Iris pigment epithelial cell (primary cell): Measurements from ENCODE around the gene EVA1B.

ENCODE experiments used
- DNase-seq: peaks from one replicate; pipeline ENCODE4 v3.0.0-alpha.2; 2011; ENCODE audit warnings: low read depth

Gene EVA1B

DNA sequence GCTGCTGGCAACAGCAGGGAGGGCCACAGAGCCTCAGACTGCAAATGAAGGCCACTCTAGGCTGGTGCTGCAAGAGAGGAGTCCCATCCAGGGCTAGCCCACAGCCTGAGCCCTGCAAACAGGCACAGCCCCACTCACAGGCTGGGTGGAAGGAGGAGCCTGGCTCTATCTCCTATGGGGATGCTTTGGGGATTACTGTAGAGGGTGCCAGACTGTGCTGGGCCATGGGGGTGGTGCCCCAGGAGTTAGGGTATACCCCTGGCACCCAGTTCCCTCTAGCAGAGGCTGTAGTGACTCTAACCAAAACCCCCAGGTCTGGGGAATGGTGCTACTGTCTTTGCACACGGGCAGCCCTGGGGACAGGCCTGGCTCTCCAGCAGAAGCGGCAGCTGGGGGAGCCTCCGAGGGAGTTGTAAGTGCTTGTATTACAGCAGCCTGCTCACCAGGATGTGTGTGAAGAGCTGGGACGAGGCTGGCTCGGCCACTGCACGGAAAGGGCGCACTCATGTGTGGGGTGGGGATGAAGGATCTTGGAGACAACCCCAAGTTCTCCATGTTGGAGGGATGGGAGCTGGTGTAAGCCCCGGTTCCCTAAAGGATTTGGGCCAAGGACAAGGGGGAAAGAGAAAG is 23.4 kb upstream of the EVA1B start:
- DNase-seq = no peak

DNA sequence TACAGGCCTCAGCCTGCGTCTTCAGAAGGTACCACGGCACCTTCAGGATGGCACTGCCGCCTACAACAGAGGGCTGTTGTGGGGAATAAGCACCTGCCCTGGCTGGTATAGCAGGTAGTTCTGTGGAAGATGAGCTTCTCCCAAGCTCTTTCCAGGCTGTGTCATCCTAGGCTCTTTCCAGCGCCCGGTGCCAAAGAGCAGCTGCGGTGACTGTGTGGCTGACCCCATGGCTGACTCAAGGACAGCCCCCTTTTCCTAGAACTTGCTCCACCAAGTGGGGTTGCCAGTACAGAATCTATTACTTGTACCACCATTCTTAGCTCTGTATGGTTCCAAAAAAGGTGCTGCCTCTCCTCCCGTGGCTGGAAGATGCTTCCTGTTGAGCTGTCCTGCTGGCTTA is 21.9 kb upstream of the EVA1B start:
- DNase-seq = no peak

DNA sequence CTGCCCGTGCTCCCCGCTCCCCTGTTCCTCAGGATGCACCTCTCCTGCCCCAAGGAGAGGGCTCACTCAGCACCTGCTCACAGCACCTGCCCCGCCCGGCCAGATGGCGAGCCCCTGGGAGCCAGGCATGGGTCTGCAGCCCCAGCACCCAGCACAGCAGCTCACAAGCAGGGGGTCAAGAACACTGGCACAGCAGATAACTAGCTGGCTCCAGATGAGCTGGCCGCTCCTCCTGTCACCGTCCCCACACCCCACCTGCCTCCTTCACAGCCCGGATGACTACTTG is 20.9 kb upstream of the EVA1B start:
- DNase-seq = no peak

DNA sequence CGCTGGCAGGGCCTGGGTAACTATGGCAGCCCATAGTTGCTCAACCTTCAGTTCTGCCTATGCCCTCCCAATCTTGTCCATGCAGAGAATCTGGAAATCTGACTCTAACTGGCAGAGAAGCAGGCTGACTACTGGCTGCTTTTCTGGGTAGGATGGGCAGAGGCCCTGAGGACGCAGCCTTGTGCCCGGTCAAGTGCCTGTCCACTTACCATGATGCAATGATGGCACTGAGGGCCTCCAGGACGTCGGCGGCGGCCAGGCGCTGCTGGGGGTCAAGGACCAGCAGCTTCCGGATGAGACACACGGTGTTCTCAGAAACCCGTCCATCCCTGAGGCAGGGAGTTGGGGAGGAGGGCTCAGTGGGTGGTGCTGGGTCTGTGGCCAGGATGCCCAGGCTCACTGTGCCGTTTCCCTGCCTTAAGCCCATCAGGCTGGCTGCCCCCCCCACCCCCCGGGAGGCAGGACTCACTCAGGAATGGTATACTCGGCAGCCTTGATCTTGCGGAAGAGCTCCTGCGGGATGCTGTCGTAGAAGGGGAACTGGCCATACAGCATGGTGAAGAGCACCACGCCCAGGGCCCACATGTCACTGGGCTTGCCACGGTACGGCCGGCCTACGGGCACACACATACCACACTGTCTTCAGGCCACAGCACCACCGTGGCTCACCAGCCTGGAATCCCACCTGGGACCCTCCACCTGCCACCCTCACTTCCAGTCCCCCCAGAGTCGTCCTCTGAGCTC is 20.4 kb upstream of the EVA1B start:
- DNase-seq = no peak

DNA sequence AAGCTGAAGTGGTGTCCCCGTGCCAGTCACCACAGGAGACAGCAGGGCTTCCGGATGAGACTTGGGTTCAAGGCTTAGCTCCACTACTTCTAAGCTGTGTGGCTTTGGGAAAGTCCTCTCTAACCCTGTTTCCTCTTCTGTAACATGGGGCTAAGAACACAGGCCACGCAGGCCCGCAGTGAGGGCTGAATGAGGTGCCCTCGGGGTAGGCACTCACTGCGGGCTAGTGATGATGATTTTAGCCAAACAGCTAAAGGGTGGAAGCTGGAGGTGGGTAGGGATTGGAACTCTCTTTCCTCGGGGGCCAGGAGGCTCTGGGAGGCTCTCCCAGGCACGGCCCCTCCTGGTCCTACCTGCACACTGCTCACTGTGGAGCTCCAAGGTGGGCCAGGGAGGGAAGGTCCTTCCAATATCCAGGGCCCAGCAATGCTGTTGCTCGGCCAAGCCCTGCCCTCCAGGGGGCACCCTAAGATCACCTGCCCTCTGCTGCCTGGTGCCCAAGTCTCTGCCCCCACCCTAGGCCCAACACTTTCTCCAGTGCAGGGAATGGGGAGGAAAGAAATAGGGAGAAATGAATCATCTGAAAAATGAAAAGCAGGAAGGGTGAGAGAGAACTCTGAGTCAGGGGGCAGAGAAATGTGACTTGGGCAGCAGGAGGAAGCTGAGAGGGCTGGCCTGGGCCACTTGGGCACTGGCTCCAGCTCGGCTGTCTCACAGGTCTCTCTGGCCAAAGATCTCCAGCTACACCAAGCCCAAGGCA is 19.2 kb upstream of the EVA1B start:
- DNase-seq = peak; percentile 43

DNA sequence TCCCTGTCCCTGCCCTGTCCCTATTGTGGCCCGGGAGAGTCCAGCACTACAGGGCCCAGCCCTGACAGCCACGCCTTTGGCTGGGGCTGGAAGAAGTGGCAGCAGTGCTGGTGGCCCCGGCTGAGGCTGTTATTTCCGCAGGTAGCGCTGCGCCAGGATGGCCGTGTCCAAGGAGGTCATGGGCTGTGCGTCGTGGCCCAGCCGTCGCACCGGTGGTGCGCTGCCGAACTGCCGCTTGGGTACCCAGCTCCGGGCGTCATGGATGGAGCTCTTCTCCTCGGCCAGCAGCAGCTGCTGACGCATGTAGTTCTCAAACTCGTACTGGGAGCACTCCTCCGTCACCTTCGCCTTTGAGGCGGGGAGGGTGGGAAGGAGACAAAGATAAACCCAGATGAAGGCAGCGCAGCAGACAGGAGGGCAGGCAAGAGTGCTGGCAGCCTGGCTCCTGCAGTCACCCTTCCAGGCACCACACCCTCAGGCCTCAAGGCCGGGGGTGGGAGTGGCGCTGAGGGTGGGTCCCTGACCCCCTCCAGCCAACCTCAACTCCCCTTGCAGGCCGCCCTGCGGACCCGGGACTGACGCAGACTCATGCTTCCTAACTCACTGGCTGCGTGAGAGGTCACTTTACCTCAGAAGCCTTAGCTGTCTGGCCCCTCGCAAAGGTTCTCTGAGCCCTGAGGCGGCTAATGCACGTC is 18.3 kb upstream of the EVA1B start:
- no peak for DNase-seq

DNA sequence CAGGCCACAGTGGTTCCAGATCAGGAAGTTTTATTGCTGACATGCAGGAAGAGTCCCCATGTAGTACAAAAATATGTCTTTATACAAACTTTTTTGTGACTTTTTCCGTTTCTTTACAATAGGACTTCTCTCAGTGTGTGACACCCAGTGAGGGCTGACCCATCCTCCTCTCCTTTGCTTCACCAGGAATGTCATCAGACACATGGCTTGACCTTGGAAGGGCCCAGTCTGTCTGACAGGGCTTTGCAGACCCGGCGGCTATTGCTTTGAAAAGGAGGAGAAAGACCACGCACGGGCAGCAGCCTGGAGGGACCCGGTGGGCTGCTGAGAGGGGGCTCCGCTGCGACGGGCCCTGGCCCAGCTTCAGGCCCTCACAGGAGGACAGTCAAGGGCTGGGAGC is 16.2 kb upstream of the EVA1B start:
- no peak for DNase-seq

DNA sequence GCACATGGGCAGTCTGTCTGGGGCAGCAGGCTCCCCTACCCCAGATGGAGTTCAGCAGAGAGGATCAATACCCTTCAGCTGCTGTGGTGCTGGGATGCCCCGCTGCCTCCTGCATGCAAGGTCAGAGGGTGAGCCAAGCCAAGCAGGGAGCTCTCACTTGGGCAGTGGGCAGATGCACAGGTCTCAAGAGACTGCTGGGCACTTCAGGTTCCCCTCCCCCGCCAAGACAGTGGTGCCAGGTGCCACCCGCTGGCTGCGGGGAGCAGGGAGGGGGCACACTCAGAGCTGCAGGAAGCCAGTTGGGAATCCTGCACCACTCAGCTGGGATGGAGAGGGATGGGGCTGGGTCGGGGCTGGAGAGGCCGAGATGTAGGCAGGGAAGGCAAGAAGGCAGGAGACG is 15.8 kb upstream of the EVA1B start:
- DNase-seq = no peak

DNA sequence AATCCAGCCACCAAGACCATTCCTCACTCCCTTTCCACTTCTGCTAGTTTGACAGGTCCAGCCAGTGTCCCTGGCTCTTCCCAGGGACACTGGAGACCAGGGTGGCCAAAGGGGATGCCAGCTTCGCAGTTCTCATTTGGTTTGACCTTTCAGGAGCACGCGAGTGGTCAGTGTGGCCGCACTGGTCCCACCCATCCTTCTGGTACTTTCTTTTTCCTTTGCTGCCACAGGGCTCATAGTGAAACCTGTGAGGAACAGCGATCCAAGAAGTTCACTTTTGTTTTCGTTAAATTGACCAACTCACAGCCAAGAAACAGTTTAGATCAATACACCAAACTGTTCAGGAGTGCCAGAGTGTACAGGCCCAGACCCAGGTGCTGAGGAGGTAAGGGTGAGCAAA is 14.4 kb upstream of the EVA1B start:
- DNase-seq = no peak

DNA sequence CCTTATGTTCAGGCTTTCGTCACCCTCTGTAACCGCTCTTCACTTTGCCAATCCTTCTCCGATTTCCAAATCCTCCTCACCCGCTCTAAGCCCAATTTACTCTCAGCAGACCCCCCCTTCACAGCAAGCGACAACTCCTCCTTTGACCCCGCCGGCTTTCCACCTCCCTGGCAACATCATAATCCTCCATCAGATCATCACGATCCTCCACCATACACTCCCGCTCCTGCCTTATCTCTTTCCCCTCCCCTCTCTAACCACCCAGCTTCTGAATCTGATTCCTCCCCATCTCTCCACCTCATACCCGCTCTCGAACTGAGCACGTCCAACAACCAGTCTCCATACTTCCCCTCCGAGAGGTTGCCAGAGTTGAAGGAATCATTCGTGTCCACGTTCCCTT is 7.5 kb upstream of the EVA1B start:
- no peak for DNase-seq

DNA sequence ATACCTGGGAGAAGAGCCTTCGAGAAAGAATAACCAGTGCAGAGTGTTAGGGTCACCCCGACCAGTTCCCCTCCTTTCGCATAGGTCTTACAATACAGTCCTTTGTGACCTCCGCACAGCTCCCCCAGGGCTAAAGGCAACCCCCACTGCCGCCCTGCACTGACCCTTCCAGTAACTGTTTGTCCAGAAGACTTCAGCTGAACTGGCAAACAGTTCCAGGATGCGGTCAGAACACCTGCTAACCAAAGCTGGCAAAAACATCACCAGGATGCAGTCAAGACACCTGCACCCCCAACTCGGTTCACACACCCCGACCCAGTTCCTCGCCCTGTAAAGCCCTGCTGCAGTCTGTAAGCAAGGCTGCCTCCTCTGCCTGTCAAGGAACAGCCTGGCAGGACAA is 6.4 kb upstream of the EVA1B start:
- no peak for DNase-seq

DNA sequence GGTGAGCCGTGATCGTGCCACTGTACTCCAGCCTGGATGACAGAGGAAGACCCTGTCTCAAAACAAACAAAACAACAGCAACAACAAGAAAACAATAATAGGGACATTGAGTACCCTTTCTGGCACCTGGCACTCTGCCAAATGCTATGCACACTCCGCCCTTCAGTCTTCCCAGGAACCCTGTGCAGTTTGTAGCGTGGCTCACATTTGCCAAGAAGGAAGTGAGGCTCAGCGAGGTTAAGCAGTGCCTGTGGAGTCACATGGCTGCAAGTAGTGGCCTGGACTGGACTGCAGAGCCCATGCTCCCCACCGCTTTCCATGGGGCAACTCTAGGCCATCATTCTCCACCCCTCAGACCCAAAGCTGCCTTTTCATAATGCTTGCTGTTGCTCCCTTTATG is 5.3 kb upstream of the EVA1B start:
- DNase-seq = no peak

DNA sequence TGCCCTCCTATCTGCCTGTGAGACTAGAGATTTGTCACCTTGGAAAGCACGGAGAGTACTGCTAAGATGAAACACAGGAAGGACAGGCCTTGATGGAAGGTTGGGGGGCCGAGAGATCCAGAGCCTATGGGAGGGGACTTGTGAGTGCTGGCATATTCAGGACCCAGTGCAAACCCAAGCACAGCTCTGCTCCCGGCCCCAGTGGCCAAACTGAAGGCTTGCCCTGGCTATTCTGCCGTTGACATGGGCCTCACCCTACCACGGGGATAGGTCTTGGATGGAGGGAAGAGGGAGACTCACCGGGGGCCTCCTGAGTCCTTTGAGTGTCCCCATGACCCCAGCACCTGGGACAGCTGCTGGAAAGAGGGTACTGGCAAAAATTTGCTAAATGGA is 4.6 kb upstream of the EVA1B start:
- DNase-seq = no peak

DNA sequence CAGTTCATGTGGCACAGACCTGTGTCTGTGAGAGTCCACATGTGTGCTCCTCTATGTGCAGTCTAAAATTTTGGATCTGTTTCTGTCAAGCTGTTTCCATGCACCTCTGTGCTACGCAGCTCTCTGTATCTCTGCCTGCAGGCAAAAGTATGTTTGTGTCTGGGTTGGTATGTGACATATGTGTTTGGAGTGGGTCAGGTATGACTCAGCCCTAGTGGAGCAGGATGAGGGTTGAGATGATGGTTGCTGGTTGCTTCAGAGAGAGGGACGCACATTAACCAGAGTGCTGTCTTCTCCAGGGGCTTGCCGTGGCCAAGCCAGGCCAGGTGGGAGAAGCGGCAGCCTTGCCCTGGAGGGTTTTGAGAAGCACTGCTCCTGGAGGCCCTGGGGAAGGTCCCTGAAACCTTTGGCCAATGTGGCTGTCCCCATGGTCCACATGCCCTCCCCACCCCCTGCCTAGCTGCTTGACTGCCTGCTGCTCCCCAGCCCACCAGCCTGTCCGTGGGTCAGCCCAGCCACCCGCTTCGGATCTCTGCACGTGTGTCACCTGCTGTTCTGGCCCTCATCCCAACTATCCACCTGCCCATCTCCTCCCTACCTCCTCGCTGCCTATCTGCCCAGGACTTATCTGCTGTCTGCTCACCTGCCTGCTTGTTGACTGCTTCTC is 4.1 kb upstream of the EVA1B start:
- DNase-seq = peak; percentile 75

DNA sequence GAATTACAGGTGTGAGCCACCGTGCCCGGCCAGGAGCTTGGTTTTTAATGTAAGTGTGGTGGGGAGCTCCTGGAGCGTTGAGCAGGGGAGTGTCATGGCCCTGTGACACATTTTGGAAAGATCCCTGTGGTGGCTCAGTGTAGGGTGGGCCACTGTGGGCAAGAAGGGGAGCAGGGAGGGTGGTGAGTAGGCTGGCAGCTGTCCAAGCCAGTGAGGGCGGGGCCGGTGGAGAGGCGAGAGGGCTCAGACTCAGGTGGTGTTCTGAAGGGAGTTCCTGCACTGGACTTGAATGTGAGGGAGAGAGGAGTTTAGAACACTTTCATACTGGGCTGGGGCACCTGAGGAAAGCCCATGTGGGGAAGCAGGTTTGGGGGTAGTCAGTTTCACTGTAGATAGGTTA is 3.1 kb upstream of the EVA1B start:
- no peak for DNase-seq

DNA sequence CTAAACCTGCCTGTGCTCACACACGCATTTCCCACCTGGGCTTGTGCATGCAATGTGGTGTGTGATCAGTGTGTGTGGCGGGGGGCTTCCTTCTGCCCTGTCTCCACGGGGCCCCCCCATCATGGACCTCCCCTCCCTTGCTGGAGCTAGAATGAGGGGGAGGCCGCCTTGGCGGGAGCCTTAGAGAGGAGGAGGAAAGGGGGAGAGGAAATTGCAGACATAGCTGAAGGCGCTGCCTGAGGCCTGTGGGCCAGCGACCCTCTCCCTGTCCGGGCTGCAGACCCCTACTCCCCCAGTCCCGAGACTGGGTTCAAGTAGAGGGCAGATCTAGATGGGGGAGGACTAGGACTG is 883 bp upstream of the EVA1B start:
- DNase-seq = no peak

DNA sequence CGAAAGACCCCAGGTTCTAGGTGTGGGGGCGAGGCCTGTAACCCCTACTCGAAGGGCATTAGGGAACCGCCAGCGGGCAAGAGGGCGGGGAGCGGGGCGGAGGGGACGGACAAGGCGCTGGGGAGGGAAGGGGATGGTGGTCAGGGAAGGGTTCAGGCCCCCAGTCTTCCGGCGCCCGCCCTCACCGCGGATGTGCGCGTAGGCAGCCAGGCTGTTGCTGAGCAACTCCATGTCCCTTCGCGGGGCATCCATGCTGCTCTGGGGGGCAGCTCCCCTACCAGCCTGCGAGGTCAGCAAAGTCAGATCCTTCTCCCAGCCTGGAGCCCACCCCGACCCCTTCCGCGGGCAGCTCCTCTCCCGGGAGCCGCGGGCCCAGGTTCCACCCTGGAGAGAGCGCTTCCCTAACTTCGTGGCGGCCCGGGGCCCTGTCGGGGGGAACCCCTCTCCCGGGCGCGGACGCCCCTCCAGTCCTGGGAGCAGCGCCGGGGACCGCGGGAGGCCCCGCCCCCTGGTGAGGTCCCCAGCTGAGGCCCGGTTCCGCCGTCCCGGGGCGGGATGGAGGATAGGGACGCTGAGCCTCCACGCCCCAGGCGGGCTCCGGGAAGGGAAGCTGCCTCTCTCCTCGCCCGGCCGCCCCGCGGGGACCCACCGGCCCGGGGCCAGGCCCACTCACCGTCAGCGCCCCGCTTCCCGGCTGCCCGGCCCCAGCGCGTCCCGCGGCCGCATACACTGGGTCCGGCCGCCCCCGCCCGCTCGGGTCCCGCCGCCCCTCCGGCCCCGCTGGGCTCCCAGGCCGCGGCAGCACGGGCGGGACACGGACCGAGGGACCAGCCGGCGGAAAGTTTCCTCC is 434 bp downstream of the EVA1B start:
- peak; percentile 72 for DNase-seq

DNA sequence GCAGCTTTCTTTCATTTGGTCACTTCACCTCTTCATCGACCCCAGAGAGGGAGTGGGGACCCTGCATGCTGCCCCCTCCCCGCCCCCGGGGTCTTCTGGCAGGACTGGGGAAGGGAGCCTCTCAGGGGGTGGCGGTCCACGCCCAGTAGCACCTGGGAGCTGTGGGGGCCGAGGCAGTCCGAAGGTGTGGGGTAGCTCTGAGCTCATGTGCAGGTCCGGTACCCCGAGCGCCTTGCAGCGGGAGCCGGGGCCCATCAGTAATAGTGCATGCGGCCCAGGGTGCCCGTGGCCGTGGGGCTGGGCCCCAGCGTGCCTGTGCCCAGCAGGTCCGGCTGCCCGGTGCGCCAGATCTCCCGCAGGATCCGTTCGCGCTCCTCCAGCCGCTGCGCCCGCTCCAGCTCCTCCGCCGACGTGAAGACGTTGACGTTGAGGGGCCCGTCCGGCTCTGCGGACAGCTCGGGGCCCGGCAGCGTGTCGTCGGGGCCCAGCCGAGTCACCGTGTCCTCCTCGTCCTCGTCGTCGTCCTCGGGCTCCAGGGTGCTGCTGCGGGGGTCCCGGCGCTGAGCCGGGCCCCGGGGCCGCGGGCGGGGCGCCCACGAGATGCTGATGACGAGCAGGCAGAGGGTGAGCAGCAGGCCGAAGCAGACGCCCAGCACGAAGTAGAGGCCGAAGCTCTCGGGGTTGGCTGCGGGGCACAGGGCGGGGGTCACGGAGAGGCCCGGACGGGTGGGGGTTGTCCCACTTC is 1.2 kb downstream of the EVA1B start:
- DNase-seq = peak; percentile 42

DNA sequence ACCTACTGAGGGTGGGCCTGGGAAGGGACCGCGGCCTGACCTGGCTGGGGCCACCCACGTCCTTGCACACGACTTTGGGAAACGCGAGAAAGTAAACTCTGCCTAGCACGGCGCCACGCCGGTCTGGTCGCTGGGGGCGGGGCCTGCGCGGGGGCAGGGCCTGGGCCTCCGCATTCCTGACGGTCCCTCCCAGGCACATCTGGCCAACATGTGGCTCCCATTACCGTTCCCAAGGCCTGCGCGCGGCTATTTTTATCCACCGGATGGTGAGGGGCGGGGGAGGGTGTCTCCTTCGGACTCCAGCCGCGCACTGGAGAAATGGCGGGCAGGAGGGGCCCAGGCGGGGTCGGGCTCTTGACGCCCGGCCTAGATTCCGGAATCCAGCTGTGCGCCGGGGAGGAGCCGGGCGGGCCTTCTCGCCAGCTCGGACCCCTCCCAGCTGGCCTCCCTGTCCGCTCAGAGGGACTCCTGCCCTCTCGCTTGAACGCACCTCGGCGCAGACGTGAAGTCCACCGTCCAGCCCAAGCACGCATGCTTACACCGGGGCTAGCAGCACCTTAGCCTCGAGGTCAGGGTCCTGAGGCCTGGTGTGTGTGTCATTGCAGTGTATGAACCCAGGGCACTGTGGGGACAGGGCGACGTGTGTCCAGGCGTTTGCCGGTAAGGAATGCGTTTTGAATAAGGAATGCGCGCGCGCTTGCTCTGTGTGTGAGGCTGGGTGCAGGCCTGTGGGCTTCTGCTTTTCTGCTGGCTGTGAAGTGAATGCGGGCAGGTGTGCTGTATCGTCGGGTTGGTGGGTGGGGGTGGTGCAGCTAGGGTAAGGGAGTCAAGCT is 2.1 kb downstream of the EVA1B start:
- peak; percentile 75 for DNase-seq

DNA sequence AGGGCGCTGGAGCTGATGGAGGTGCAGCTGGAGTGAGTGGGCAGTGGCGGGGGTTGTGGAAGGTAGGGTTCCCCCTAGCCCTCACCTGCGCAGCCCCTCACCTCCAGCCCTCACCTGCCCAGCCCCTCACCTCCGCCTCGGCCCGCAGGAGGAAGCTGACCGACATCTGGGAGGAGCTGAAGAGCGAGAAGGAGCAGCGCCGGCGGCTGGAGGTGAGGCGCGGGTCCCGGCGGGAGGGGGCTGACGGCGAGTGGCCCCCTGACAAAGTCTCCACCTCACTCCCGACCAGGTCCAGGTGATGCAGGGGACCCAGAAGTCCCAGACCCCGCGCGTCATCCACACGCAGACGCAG is 2.7 kb downstream of the EVA1B start:
- no peak for DNase-seq
